ENCODE data around the gene RCN2.

GRCh38 chr15:76885212-76885611, 46.3 kb upstream of the RCN2 start:
- TF ChIP-seq HDAC2 (IDR thresholded peaks at IDR 0.05; ENCODE audit: borderline replicate concordance in 1 of 2, low read depth in 2 of 2, low read length in 2 of 2) (no peak), MAFK (IDR thresholded peaks at IDR 0.05; ENCODE audit: low read depth, low read length) (no peak), CTCF (IDR thresholded peaks at IDR 0.05; ENCODE audit: control extremely low read depth in 1 of 3, insufficient read depth in 1 of 3, low read depth in 1 of 3, low read length in 3 of 3) (no peak), SP1 (IDR thresholded peaks at IDR 0.05; ENCODE audit: low read depth, low read length) (no peak), POLR2AphosphoS5 (IDR thresholded peaks at IDR 0.05; ENCODE audit: low read depth, low read length) (no peak), E2F6 (IDR thresholded peaks at IDR 0.05) (no peak), MAX (IDR thresholded peaks at IDR 0.05) (no peak), POLR2A (IDR thresholded peaks at IDR 0.05; ENCODE audit: control extremely low read depth in 1 of 2, low read depth in 2 of 2, low read length in 2 of 2) (no peak), USF2 (IDR thresholded peaks at IDR 0.05; ENCODE audit: low read length) (no peak), SRF (IDR thresholded peaks at IDR 0.05; ENCODE audit: low read depth, low read length) (no peak), YY1 (IDR thresholded peaks at IDR 0.05; ENCODE audit: low read depth, low read length) (no peak), TAF1 (IDR thresholded peaks at IDR 0.05; ENCODE audit: low read depth, low read length) (no peak), CEBPB (IDR thresholded peaks at IDR 0.05; ENCODE audit: low read depth, low read length) (no peak), EP300 (IDR thresholded peaks at IDR 0.05; ENCODE audit: borderline replicate concordance in 1 of 2, low read depth in 2 of 2, low read length in 2 of 2) (no peak)

All from H1 (cell line).